ENCODE results near the gene DGKQ. TPM values are rescaled to one million over a fixed set of nuclear protein-coding genes. Genes with fewer than 3 reads are reported as not detected.

The DGKQ gene
- polyA plus RNA-seq, 1 of the 3 experiments (the other 2 are of a cell fraction) = 10.9 TPM

DNA sequence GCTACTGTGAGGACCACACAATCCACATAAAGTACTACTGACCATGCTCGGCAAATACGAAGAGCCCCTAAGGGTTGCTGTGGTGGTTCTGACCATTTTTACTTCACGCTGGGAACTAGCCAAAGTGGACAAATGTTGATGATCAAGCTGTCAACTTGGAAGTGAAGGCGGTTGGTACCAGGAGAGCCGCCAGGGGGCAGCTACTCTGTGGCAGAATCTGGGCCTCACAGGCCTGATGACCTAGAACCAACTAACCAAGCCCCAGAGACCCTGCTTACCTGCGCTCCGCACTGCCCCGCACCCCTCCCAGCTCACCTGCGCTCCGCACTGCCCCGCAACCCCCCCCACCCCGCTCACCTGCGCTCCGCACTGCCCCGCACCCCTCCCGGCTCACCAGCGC is 46.8 kb downstream of the DGKQ start:
- Histone ChIP-seq H3K4me3 (ENCODE audit: low read depth in 2 of 2, low read length in 1 of 2) (no peak overlapping the region), H3K9me2 (no peaks in the 10 kb centered on the region), H3F3A (replicated peaks; ENCODE audit: insufficient read depth) (no peaks in the 10 kb centered on the region), H3K4me1 (ENCODE audit: control insufficient read depth in 1 of 2, insufficient read depth in 2 of 2, low read depth in 1 of 2, low read length in 1 of 2) (peaks cover 5 to 14% of the 10 kb centered on the region in 2 experiments; a peak in 3 of 4 replicates), H4K20me1 (ENCODE audit: insufficient read depth) (peaks cover 78% of the 10 kb centered on the region), H3K36me3 (replicated peaks in 1 of 2; ENCODE audit: control insufficient read depth in 1 of 2, insufficient read depth in 2 of 2, low read length in 1 of 2) (no peaks in the 10 kb centered on the region), H3K27ac (ENCODE audit: low read depth in 2 of 2, low read length in 1 of 2) (no peak overlapping the region), H3K79me2 (ENCODE audit: insufficient read depth) (peaks cover 89% of the 10 kb centered on the region), H3K9ac (no peak overlapping the region), H2AFZ (ENCODE audit: low read depth) (no peak overlapping the region), H3K27me3 (ENCODE audit: insufficient read depth) (no peaks in the 10 kb centered on the region), H3K9me3 (no peaks in the 10 kb centered on the region), H3K4me2 (no peak overlapping the region)
- ChIA-PET CTCF (interaction anchor here (0.9 kb wide), 1 partner anchor 13 kb away, joined by 4 read pairs; no protein-coding TSS in a partner anchor), POLR2A (interaction anchor here (1.0 kb wide), 1 partner anchor 60 kb away, joined by 3 read pairs; the partner anchor contains the start of gene IDUA)
- TF ChIP-seq EP300 (IDR thresholded peaks at IDR 0.05; ENCODE audit: borderline replicate concordance in 1 of 2, low read depth in 1 of 2, low read length in 1 of 2) (no peak), TAF1 (IDR thresholded peaks at IDR 0.05; ENCODE audit: borderline replicate concordance, low read depth, low read length) (no peak), MEF2A (IDR thresholded peaks at IDR 0.05; ENCODE audit: borderline replicate concordance, low read depth) (no peak), NRF1 (IDR thresholded peaks at IDR 0.05; ENCODE audit: low read depth, low read length) (no peak), GATA2 (CRISPR knock-in tag; IDR thresholded peaks at IDR 0.05) (no peak), GABPA (IDR thresholded peaks at IDR 0.05; ENCODE audit: low read depth) (no peak), RCOR1 (IDR thresholded peaks at IDR 0.05; ENCODE audit: low read length) (no peak), POLR2AphosphoS5 (IDR thresholded peaks at IDR 0.05; ENCODE audit: low read depth, low read length) (no peak), RFX5 (IDR thresholded peaks at IDR 0.05; ENCODE audit: low read length) (no peak), SMC3 (IDR thresholded peaks at IDR 0.05; ENCODE audit: low read depth, low read length) (no peak), TCF12 (IDR thresholded peaks at IDR 0.05) (no peak), FOXJ3 (CRISPR knock-in tag; IDR thresholded peaks at IDR 0.05) (no peak), MXI1 (IDR thresholded peaks at IDR 0.05; ENCODE audit: low read depth, low read length) (no peak), FOXM1 (IDR thresholded peaks at IDR 0.05; ENCODE audit: low read depth) (no peak), YY1 (IDR thresholded peaks at IDR 0.05; ENCODE audit: low read depth) (no peak), RAD21 (IDR thresholded peaks at IDR 0.05; ENCODE audit: low read length) (no peak), FOSL2 (IDR thresholded peaks at IDR 0.05; ENCODE audit: borderline replicate concordance, low read depth) (no peak)
- TF ChIP-seq, protein P1, sequence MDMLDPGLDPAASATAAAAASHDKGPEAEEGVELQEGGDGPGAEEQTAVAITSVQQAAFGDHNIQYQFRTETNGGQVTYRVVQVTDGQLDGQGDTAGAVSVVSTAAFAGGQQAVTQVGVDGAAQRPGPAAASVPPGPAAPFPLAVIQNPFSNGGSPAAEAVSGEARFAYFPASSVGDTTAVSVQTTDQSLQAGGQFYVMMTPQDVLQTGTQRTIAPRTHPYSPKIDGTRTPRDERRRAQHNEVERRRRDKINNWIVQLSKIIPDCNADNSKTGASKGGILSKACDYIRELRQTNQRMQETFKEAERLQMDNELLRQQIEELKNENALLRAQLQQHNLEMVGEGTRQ (IDR thresholded peaks at IDR 0.05; ENCODE audit: borderline replicate concordance, low read depth, low read length) = no peak
- TF ChIP-seq, protein P2, sequence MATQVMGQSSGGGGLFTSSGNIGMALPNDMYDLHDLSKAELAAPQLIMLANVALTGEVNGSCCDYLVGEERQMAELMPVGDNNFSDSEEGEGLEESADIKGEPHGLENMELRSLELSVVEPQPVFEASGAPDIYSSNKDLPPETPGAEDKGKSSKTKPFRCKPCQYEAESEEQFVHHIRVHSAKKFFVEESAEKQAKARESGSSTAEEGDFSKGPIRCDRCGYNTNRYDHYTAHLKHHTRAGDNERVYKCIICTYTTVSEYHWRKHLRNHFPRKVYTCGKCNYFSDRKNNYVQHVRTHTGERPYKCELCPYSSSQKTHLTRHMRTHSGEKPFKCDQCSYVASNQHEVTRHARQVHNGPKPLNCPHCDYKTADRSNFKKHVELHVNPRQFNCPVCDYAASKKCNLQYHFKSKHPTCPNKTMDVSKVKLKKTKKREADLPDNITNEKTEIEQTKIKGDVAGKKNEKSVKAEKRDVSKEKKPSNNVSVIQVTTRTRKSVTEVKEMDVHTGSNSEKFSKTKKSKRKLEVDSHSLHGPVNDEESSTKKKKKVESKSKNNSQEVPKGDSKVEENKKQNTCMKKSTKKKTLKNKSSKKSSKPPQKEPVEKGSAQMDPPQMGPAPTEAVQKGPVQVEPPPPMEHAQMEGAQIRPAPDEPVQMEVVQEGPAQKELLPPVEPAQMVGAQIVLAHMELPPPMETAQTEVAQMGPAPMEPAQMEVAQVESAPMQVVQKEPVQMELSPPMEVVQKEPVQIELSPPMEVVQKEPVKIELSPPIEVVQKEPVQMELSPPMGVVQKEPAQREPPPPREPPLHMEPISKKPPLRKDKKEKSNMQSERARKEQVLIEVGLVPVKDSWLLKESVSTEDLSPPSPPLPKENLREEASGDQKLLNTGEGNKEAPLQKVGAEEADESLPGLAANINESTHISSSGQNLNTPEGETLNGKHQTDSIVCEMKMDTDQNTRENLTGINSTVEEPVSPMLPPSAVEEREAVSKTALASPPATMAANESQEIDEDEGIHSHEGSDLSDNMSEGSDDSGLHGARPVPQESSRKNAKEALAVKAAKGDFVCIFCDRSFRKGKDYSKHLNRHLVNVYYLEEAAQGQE (IDR thresholded peaks at IDR 0.05; ENCODE audit: low read depth, low read length) = no peak
- TF ChIP-seq, protein P3, sequence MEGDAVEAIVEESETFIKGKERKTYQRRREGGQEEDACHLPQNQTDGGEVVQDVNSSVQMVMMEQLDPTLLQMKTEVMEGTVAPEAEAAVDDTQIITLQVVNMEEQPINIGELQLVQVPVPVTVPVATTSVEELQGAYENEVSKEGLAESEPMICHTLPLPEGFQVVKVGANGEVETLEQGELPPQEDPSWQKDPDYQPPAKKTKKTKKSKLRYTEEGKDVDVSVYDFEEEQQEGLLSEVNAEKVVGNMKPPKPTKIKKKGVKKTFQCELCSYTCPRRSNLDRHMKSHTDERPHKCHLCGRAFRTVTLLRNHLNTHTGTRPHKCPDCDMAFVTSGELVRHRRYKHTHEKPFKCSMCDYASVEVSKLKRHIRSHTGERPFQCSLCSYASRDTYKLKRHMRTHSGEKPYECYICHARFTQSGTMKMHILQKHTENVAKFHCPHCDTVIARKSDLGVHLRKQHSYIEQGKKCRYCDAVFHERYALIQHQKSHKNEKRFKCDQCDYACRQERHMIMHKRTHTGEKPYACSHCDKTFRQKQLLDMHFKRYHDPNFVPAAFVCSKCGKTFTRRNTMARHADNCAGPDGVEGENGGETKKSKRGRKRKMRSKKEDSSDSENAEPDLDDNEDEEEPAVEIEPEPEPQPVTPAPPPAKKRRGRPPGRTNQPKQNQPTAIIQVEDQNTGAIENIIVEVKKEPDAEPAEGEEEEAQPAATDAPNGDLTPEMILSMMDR (IDR thresholded peaks at IDR 0.05) = no peak
- DNase-seq = peak; percentile 49
- 91% methylated on average over 9 of the region's 17 CpGs for WGBS (ENCODE audit: low lambda C conversion rate)
